Keratinocyte (primary cell): Measurements from ENCODE around the gene STRIP1. TPM values are rescaled to one million over a fixed set of nuclear protein-coding genes. Genes with fewer than 3 reads are reported as not detected.

Experiments
- DNase-seq: peaks from one replicate; pipeline ENCODE4 v3.0.0-alpha.2; 2011; ENCODE audit warnings: low read depth, missing footprints, low spot score
- FAIRE-seq: peaks from 2 replicates; lab custom pipeline; 2011; peaks lifted over from hg19 to GRCh38; lab: Jason Lieb, UNC
- H2AFZ ChIP-seq: 2 replicates; pipeline ENCODE4 v1.6.0; 2012; ENCODE audit warnings: low read length, control low read depth, inconsistent platforms; ENCODE audit not compliant: control insufficient read depth
- H3K27ac ChIP-seq: 2 replicates; pipeline ENCODE4 v1.5.1; 2011; ENCODE audit warnings: low read length; ENCODE audit not compliant: control insufficient read depth, insufficient read depth
- H3K27me3 ChIP-seq: 3 replicates; pipeline ENCODE4 v1.6.0; 2011; ENCODE audit warnings: low read length; ENCODE audit not compliant: control insufficient read depth, insufficient read depth; ENCODE audit errors: extremely low read depth
- H3K36me3 ChIP-seq, 2 experiments: 2 replicates in 1 of 2; 3 replicates in 1 of 2; pipeline ENCODE4 v1.5.1; 2011; ENCODE audit warnings: low read length in 2 of 2, mild to moderate bottlenecking in 1 of 2; ENCODE audit not compliant: control insufficient read depth in 2 of 2, insufficient read depth in 2 of 2; ENCODE audit errors: extremely low read depth in 1 of 2
- H3K4me1 ChIP-seq: 3 replicates; pipeline ENCODE4 v1.5.1; 2011; ENCODE audit warnings: low read length; ENCODE audit not compliant: control insufficient read depth, insufficient read depth; ENCODE audit errors: extremely low read depth
- H3K4me2 ChIP-seq: 3 replicates; pipeline ENCODE4 v1.6.0; 2011; ENCODE audit warnings: low read depth, low read length; ENCODE audit not compliant: control insufficient read depth, insufficient read depth; ENCODE audit errors: extremely low read depth
- H3K4me3 ChIP-seq, 3 experiments: fragments of 200-600 bp in 1 of 3; sonication (generic) in 1 of 3; 2 replicates in 2 of 3; 3 replicates in 1 of 3; pipeline ENCODE4 v1.5.1; 2011 to 2016; ENCODE audit warnings: low read length in 3 of 3, mild to moderate bottlenecking in 3 of 3, control low read depth in 2 of 3, inconsistent platforms in 1 of 3, low read depth in 1 of 3, mixed read lengths in 1 of 3, mixed run types in 1 of 3, moderate library complexity in 1 of 3; ENCODE audit not compliant: control insufficient read depth in 2 of 3, insufficient read depth in 2 of 3; ENCODE audit errors: extremely low read depth in 1 of 3
- H3K79me2 ChIP-seq: 2 replicates; pipeline ENCODE4 v1.6.0; 2012; ENCODE audit warnings: low read length; ENCODE audit not compliant: control insufficient read depth, insufficient read depth
- H3K9ac ChIP-seq: 3 replicates; pipeline ENCODE4 v1.6.0; 2011; ENCODE audit warnings: low read length; ENCODE audit not compliant: control insufficient read depth, insufficient read depth; ENCODE audit errors: extremely low read depth
- H3K9me1 ChIP-seq: 3 replicates; pipeline ENCODE4 v1.6.0; 2011; ENCODE audit warnings: low read length; ENCODE audit not compliant: control insufficient read depth, insufficient read depth; ENCODE audit errors: extremely low read depth
- H3K9me3 ChIP-seq: 2 replicates; pipeline ENCODE4 v1.5.1; 2012; ENCODE audit warnings: low read depth, low read length; ENCODE audit not compliant: control insufficient read depth
- H4K20me1 ChIP-seq: 3 replicates; pipeline ENCODE4 v1.6.0; 2011; ENCODE audit warnings: low read length; ENCODE audit not compliant: control insufficient read depth, insufficient read depth; ENCODE audit errors: extremely low read depth
- CTCF ChIP-seq, 3 experiments: IDR thresholded peaks in 1 of 3; conservative IDR thresholded peaks in 1 of 3; optimal IDR thresholded peaks in 1 of 3; 2 replicates in 2 of 3; 3 replicates in 1 of 3; pipeline versions ENCODE3 to v1.5.1; 2011; ENCODE audit warnings: low read length in 3 of 3, mild to moderate bottlenecking in 3 of 3, moderate library complexity in 2 of 3, control low read depth in 1 of 3, inconsistent platforms in 1 of 3; ENCODE audit not compliant: insufficient read depth in 2 of 3; ENCODE audit errors: extremely low read depth in 1 of 3
- EZH2 ChIP-seq: IDR thresholded peaks from one replicate; pipeline ENCODE4 v1.6.1; 2012; ENCODE audit warnings: inconsistent platforms, mild to moderate bottlenecking, low read length, moderate library complexity
- dilution Hi-C: fragments of 300-500 bp; cut with MboI; formaldehyde crosslinking; loops from one replicate; pipeline ENCODE4 v1.7.0; 2020; ENCODE audit warnings: low sequenced_read_pairs; ENCODE audit not compliant: extremely low pct_ligation_motif_present
- polyA plus RNA-seq, 5 experiments: library from polyadenylated mRNA; depleted of rRNA in 3 of 5; stranded (reverse) in 3 of 5; stranded (forward) in 1 of 5; unstranded in 1 of 5; fragments of >200 nt; gene quantifications; 1 replicate in 1 of 5; 2 replicates in 3 of 5; 3 replicates in 1 of 5; pipeline versions ENCODE4 v1.2.1 to v1.2.3, GENCODE V29; 2011 to 2012; ENCODE audit warnings: missing spikeins in 2 of 5, low read depth in 1 of 5, low replicate concordance in 1 of 5

The STRIP1 gene
- polyA plus RNA-seq, 1 donor (not counting 4 experiments of a cell fraction or from before 2014, with no cell fraction given) = 24.6 TPM

- Histone ChIP-seq H3K4me1 (no peaks in the 10 kb centered on the region), H3K79me2 (no peaks in the 10 kb centered on the region), H3K36me3 (peaks cover 35 to 37% of the 10 kb centered on the region in 2 experiments), H3K4me3 (no peak overlapping the region), H3K9me3 (no peaks in the 10 kb centered on the region), H4K20me1 (no peaks in the 10 kb centered on the region), H2AFZ (no peak overlapping the region), H3K9me1 (no peaks in the 10 kb centered on the region), H3K4me2 (no peak overlapping the region), H3K27me3 (no peaks in the 10 kb centered on the region), H3K27ac (no peak overlapping the region), H3K9ac (no peak overlapping the region)
- DNase-seq (no peak), FAIRE-seq (no peak)
- TF ChIP-seq CTCF (optimal IDR thresholded peaks at IDR 0.05 in 1 of 3, IDR thresholded peaks at IDR 0.05 in 1 of 3, conservative IDR thresholded peaks at IDR 0.05 in 1 of 3; ENCODE audit: extremely low read depth in 1 of 3, insufficient read depth in 2 of 3, low read length in 3 of 3) (no peak), EZH2 (no peak)
- dilution Hi-C loops = no loop called here
Measured at GRCh38 chr1:110017792-110018191, 16.6 kb upstream of the STRIP1 start.

DNA sequence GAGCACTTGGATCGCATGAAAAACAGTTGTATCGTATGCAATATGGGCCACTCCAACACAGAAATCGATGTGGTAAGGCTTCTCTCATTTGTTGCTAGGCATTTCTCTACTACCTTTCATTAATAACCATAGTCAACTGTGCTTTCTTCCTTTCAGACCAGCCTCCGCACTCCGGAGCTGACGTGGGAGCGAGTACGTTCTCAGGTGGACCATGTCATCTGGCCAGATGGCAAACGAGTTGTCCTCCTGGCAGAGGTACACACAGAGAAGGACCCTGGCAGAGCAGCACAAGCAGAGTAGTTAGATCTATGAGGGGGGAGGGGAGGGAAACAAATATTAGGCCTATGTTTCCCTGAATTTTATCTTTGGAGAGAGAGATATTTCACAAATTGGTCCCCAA, 16.0 kb upstream of the STRIP1 start:
- no peaks in the 10 kb centered on the region for H3K9me3 ChIP-seq
- H3K4me3 ChIP-seq = no peak overlapping the region
- FAIRE-seq (no peak), DNase-seq (no peak)
- TF ChIP-seq EZH2 (no peak), CTCF (optimal IDR thresholded peaks at IDR 0.05 in 1 of 3, IDR thresholded peaks at IDR 0.05 in 1 of 3, conservative IDR thresholded peaks at IDR 0.05 in 1 of 3; ENCODE audit: extremely low read depth in 1 of 3, insufficient read depth in 2 of 3, low read length in 3 of 3) (no peak)
- no peaks in the 10 kb centered on the region for H3K79me2 ChIP-seq
- no peak overlapping the region for H3K9ac ChIP-seq
- H3K9me1 ChIP-seq = no peaks in the 10 kb centered on the region
- peaks cover 34 to 40% of the 10 kb centered on the region in 2 experiments for H3K36me3 ChIP-seq
- no peaks in the 10 kb centered on the region for H4K20me1 ChIP-seq
- H3K27me3 ChIP-seq = no peaks in the 10 kb centered on the region
- H3K4me1 ChIP-seq = no peaks in the 10 kb centered on the region
- H3K4me2 ChIP-seq = no peak overlapping the region
- H2AFZ ChIP-seq = no peak overlapping the region
- H3K27ac ChIP-seq = no peak overlapping the region
- dilution Hi-C loops = no loop called here
